MM.1S (cell line): ENCODE data around the gene ETFB.

Source experiments
- DNase-seq: peaks from one replicate; pipeline ENCODE4 v3.0.0-alpha.2; 2015
- H2AFZ ChIP-seq: fragments of 300-600 bp; sonication (generic); 2 replicates; pipeline ENCODE4 v1.6.0; 2016; ENCODE audit warnings: antibody characterized with exemption, low read length
- H3F3A ChIP-seq: fragments of 300-600 bp; sonication (generic); 2 replicates; pipeline ENCODE4 v1.6.1; 2016; ENCODE audit warnings: mild to moderate bottlenecking, antibody characterized with exemption, low read length, moderate library complexity, mixed read lengths; ENCODE audit not compliant: insufficient read depth
- H3K27ac ChIP-seq: fragments of 300-600 bp; sonication (generic); 2 replicates; pipeline ENCODE4 v1.5.1; 2016; ENCODE audit warnings: mild to moderate bottlenecking, low read length
- H3K27me3 ChIP-seq: fragments of 300-600 bp; sonication (generic); replicated peaks from 2 replicates; pipeline ENCODE4 v1.6.0; 2016; ENCODE audit warnings: low read length; ENCODE audit not compliant: insufficient read depth
- H3K36me3 ChIP-seq: fragments of 300-600 bp; sonication (generic); replicated peaks from 2 replicates; pipeline ENCODE4 v1.6.1; 2016; ENCODE audit warnings: mild to moderate bottlenecking, low read length, mixed read lengths; ENCODE audit not compliant: insufficient read depth
- H3K4me1 ChIP-seq: fragments of 300-600 bp; sonication (generic); 2 replicates; pipeline ENCODE4 v1.6.1; 2016; ENCODE audit warnings: low read length, mixed read lengths
- H3K4me2 ChIP-seq: fragments of 300-600 bp; sonication (generic); 2 replicates; pipeline ENCODE4 v1.6.0; 2016; ENCODE audit warnings: low read depth, low read length
- H3K4me3 ChIP-seq: fragments of 300-600 bp; sonication (generic); 2 replicates; pipeline ENCODE4 v1.5.1; 2016; ENCODE audit warnings: low read length, mixed read lengths
- H3K79me2 ChIP-seq: fragments of 300-600 bp; sonication (generic); 2 replicates; pipeline ENCODE4 v1.6.1; 2016; ENCODE audit warnings: mixed run types, low read length, mixed read lengths
- H3K9ac ChIP-seq: fragments of 300-600 bp; sonication (generic); 2 replicates; pipeline ENCODE4 v1.6.1; 2016; ENCODE audit warnings: low read length, mixed read lengths
- H3K9me2 ChIP-seq: fragments of 300-600 bp; sonication (generic); replicated peaks from 2 replicates; pipeline ENCODE4 v1.6.1; 2016; ENCODE audit warnings: mild to moderate bottlenecking, low read length, mixed read lengths; ENCODE audit not compliant: insufficient read depth
- H3K9me3 ChIP-seq: fragments of 300-600 bp; sonication (generic); replicated peaks from 2 replicates; pipeline ENCODE4 v1.6.1; 2016; ENCODE audit warnings: mild to moderate bottlenecking, low read length, mixed read lengths; ENCODE audit not compliant: insufficient read depth
- H4K20me1 ChIP-seq: fragments of 300-600 bp; sonication (generic); 2 replicates; pipeline ENCODE4 v1.6.1; 2016; ENCODE audit warnings: mild to moderate bottlenecking, low read length, moderate library complexity, mixed read lengths; ENCODE audit not compliant: insufficient read depth
- CTCF ChIP-seq: fragments of 300-600 bp; sonication (generic); IDR thresholded peaks from 2 replicates; pipeline ENCODE4 v1.5.1; 2016; ENCODE audit warnings: antibody characterized with exemption, low read length, mixed read lengths
- EZH2 ChIP-seq: fragments of 300-600 bp; sonication (generic); optimal IDR thresholded peaks from 2 replicates; pipeline ENCODE3; 2017; ENCODE audit warnings: low read depth, mild to moderate bottlenecking, antibody characterized with exemption, low read length, mixed read lengths
- EZH2phosphoT487 ChIP-seq: fragments of 300-600 bp; sonication (generic); IDR thresholded peaks from 2 replicates; pipeline ENCODE4 v1.6.1; 2018; ENCODE audit warnings: antibody characterized with exemption, low read length

ETFB gene

GRCh38 chr19:51392701-51393100 lies 26.5 kb upstream of the ETFB start:
- no peak for DNase-seq
- Histone ChIP-seq H3K79me2 (no peaks in the 10 kb centered on the region), H3F3A (no peaks in the 10 kb centered on the region), H3K4me2 (no peak overlapping the region), H3K4me1 (no peaks in the 10 kb centered on the region), H4K20me1 (no peaks in the 10 kb centered on the region), H2AFZ (no peak overlapping the region), H3K9me2 (no peaks in the 10 kb centered on the region), H3K9me3 (no peaks in the 10 kb centered on the region), H3K27ac (no peak overlapping the region), H3K4me3 (no peak overlapping the region), H3K27me3 (no peaks in the 10 kb centered on the region), H3K36me3 (no peaks in the 10 kb centered on the region), H3K9ac (no peak overlapping the region)
- TF ChIP-seq CTCF, result no peak
- TF ChIP-seq EZH2phosphoT487, result no peak
- TF ChIP-seq EZH2, result no peak

- Histone ChIP-seq H3K9ac (no peak overlapping the region), H3K4me2 (no peak overlapping the region), H3K27me3 (no peaks in the 10 kb centered on the region), H3K9me3 (no peaks in the 10 kb centered on the region), H3K79me2 (no peaks in the 10 kb centered on the region), H3K4me1 (no peaks in the 10 kb centered on the region), H4K20me1 (no peaks in the 10 kb centered on the region), H3K27ac (no peak overlapping the region), H3K4me3 (no peak overlapping the region), H2AFZ (no peak overlapping the region), H3K9me2 (no peaks in the 10 kb centered on the region), H3F3A (no peaks in the 10 kb centered on the region), H3K36me3 (no peaks in the 10 kb centered on the region)
- DNase-seq, result no peak
- TF ChIP-seq CTCF (no peak), EZH2 (no peak), EZH2phosphoT487 (no peak)
Observed at GRCh38 chr19:51391073-51391611, 25.0 kb upstream of the ETFB start.

DNA sequence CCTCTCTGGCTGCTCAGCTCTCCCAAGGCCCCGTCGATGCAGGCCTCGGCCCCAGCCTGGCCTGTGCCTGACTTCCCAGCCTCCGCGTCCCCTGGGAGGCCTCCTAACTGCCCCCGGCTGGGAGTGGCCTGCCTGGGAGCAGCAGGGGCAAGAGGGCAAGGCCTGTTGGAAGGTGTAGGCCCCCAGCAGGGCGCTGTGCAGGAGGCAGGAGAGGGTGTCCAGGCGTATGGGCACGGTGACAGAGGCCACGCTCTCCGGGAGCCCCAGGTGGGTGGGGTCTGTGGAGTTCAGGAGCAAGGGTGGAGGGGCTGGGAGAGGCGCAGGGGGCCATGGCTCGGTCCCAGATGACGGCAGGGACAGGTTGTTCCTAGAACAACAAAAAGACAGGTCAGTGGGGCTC lies 23.0 kb upstream of the ETFB start:
- no peaks in the 10 kb centered on the region for H3K4me1 ChIP-seq
- no peaks in the 10 kb centered on the region for H3K27me3 ChIP-seq
- no peak overlapping the region for H3K9ac ChIP-seq
- no peaks in the 10 kb centered on the region for H3F3A ChIP-seq
- no peak for TF ChIP-seq CTCF
- no peak for TF ChIP-seq EZH2
- TF ChIP-seq EZH2phosphoT487, result no peak
- no peak overlapping the region for H3K27ac ChIP-seq
- no peaks in the 10 kb centered on the region for H4K20me1 ChIP-seq
- H3K9me3 ChIP-seq, result no peaks in the 10 kb centered on the region
- H3K4me2 ChIP-seq, result no peak overlapping the region
- no peaks in the 10 kb centered on the region for H3K36me3 ChIP-seq
- no peak for DNase-seq
- no peak overlapping the region for H2AFZ ChIP-seq
- no peaks in the 10 kb centered on the region for H3K79me2 ChIP-seq
- H3K9me2 ChIP-seq, result no peaks in the 10 kb centered on the region
- no peak overlapping the region for H3K4me3 ChIP-seq
